ENCODE data around the gene TNIP3.

The TNIP3 gene

GRCh38 chr4:121119715-121120114 lies 44.4 kb downstream of the TNIP3 start:
- Histone ChIP-seq H3K4me1 (ENCODE audit: control insufficient read depth, insufficient read depth, low read length) (no peaks in the 10 kb centered on the region), H3K27ac (ENCODE audit: low read depth, low read length) (no peak overlapping the region), H3K4me3 (ENCODE audit: low read length) (no peak overlapping the region), H3K36me3 (ENCODE audit: control insufficient read depth, insufficient read depth, low read length) (no peaks in the 10 kb centered on the region), H3K27me3 (ENCODE audit: control insufficient read depth, insufficient read depth, low read length) (no peaks in the 10 kb centered on the region), H3K9ac (ENCODE audit: low read length) (no peak overlapping the region)

- Histone ChIP-seq H3K4me3 (ENCODE audit: low read length) (no peak overlapping the region), H3K9ac (ENCODE audit: low read length) (no peak overlapping the region), H3K27ac (ENCODE audit: low read depth, low read length) (no peak overlapping the region), H3K36me3 (ENCODE audit: control insufficient read depth, insufficient read depth, low read length) (no peaks in the 10 kb centered on the region), H3K4me1 (ENCODE audit: control insufficient read depth, insufficient read depth, low read length) (no peaks in the 10 kb centered on the region), H3K27me3 (ENCODE audit: control insufficient read depth, insufficient read depth, low read length) (no peaks in the 10 kb centered on the region)
These were observed 45.8 kb downstream of the TNIP3 start for GRCh38 chr4:121118344-121118743.

GRCh38 chr4:121114756-121115155 lies 49.4 kb downstream of the TNIP3 start:
- no peak overlapping the region for H3K27ac ChIP-seq (ENCODE audit: low read depth, low read length)
- no peak overlapping the region for H3K9ac ChIP-seq (ENCODE audit: low read length)
- H3K4me3 ChIP-seq (ENCODE audit: low read length): no peak overlapping the region
- no peaks in the 10 kb centered on the region for H3K36me3 ChIP-seq (ENCODE audit: control insufficient read depth, insufficient read depth, low read length)
- no peaks in the 10 kb centered on the region for H3K27me3 ChIP-seq (ENCODE audit: control insufficient read depth, insufficient read depth, low read length)
- H3K4me1 ChIP-seq (ENCODE audit: control insufficient read depth, insufficient read depth, low read length): no peaks in the 10 kb centered on the region

DNA sequence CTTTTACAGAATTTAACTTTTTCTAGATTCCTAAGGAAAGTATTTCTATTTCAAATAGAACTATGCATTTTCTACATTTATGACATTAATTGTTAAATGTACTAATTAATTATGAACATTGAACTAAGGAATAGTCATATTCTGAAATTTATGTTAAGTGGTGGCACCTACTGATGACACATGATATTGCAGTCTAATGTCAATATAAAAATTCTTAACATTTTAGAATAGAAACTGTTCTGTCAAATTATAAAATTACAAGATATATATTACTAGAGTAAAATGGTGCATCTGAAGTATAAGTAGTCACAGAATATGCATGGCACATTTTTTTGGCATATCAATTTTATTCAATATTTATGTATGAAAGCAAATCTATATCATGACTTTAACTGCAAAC lies 51.6 kb downstream of the TNIP3 start:
- no peaks in the 10 kb centered on the region for H3K27me3 ChIP-seq (ENCODE audit: control insufficient read depth, insufficient read depth, low read length)
- no peaks in the 10 kb centered on the region for H3K36me3 ChIP-seq (ENCODE audit: control insufficient read depth, insufficient read depth, low read length)

GRCh38 chr4:121108557-121108956 lies 55.6 kb downstream of the TNIP3 start:
- Histone ChIP-seq H3K4me1 (ENCODE audit: control insufficient read depth, insufficient read depth, low read length) (no peaks in the 10 kb centered on the region), H3K27ac (ENCODE audit: low read depth, low read length) (no peak overlapping the region), H3K36me3 (ENCODE audit: control insufficient read depth, insufficient read depth, low read length) (no peaks in the 10 kb centered on the region), H3K27me3 (ENCODE audit: control insufficient read depth, insufficient read depth, low read length) (no peaks in the 10 kb centered on the region), H3K9ac (ENCODE audit: low read length) (no peak overlapping the region), H3K4me3 (ENCODE audit: low read length) (no peak overlapping the region)

More for the DNA sequence above, 51.6 kb downstream of the TNIP3 start:
- no peak overlapping the region for H3K27ac ChIP-seq (ENCODE audit: low read depth, low read length)
- H3K9ac ChIP-seq (ENCODE audit: low read length): no peak overlapping the region
- H3K4me3 ChIP-seq (ENCODE audit: low read length): no peak overlapping the region
- no peaks in the 10 kb centered on the region for H3K4me1 ChIP-seq (ENCODE audit: control insufficient read depth, insufficient read depth, low read length)

DNA sequence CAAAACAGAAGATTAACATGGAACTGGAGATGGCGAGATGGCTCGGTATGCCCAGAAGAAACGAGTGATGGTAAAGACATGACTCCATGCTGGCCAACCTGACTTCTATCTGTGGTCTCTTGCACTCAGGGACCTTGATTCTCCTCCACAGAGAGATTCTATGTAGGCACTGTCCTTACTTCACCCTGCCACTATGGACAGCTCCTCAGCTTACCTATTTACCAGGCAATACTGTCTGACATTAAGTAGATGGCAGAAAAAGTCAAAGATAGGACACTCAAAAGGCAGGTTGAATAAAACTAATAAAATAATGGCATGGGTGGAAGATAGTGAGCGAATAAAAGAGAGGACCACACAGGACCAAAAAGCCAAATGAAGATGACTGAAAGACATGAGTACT lies 56.6 kb downstream of the TNIP3 start:
- Histone ChIP-seq H3K4me3 (ENCODE audit: low read length) (no peak overlapping the region), H3K27ac (ENCODE audit: low read depth, low read length) (no peak overlapping the region), H3K9ac (ENCODE audit: low read length) (no peak overlapping the region), H3K4me1 (ENCODE audit: control insufficient read depth, insufficient read depth, low read length) (no peaks in the 10 kb centered on the region), H3K36me3 (ENCODE audit: control insufficient read depth, insufficient read depth, low read length) (no peaks in the 10 kb centered on the region), H3K27me3 (ENCODE audit: control insufficient read depth, insufficient read depth, low read length) (no peaks in the 10 kb centered on the region)

- H3K27me3 ChIP-seq (ENCODE audit: control insufficient read depth, insufficient read depth, low read length): no peaks in the 10 kb centered on the region
- no peak overlapping the region for H3K9ac ChIP-seq (ENCODE audit: low read length)
- H3K4me1 ChIP-seq (ENCODE audit: control insufficient read depth, insufficient read depth, low read length): no peaks in the 10 kb centered on the region
- no peaks in the 10 kb centered on the region for H3K36me3 ChIP-seq (ENCODE audit: control insufficient read depth, insufficient read depth, low read length)
- no peak overlapping the region for H3K27ac ChIP-seq (ENCODE audit: low read depth, low read length)
- no peak overlapping the region for H3K4me3 ChIP-seq (ENCODE audit: low read length)
These were observed 63.9 kb downstream of the TNIP3 start for GRCh38 chr4:121100093-121100775.

- Histone ChIP-seq H3K4me3 (ENCODE audit: low read length) (no peak overlapping the region), H3K9ac (ENCODE audit: low read length) (no peak overlapping the region), H3K36me3 (ENCODE audit: control insufficient read depth, insufficient read depth, low read length) (no peaks in the 10 kb centered on the region), H3K27me3 (ENCODE audit: control insufficient read depth, insufficient read depth, low read length) (no peaks in the 10 kb centered on the region), H3K4me1 (ENCODE audit: control insufficient read depth, insufficient read depth, low read length) (no peaks in the 10 kb centered on the region), H3K27ac (ENCODE audit: low read depth, low read length) (no peak overlapping the region)
These were observed 65.9 kb downstream of the TNIP3 start for GRCh38 chr4:121098266-121098665.

DNA sequence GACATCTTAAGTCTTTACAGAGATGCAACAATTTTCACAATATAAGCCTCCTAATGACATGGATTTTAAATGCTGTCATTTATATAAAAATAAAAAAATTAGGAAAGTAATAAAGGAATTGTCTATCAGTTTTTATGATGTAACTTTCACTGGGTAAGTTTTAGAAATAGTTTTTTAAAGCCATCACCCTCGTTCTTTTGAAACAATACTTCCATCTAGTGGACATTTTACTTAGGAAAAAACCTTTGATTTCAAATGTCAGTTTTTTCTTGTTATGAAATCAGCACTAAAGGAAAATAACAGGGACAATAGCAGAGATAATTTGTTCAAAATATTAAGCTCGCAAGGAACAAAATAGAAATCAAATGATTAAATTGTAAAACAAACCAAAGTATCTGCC lies 67.5 kb downstream of the TNIP3 start:
- Histone ChIP-seq H3K4me3 (ENCODE audit: low read length) (no peak overlapping the region), H3K27me3 (ENCODE audit: control insufficient read depth, insufficient read depth, low read length) (no peaks in the 10 kb centered on the region), H3K36me3 (ENCODE audit: control insufficient read depth, insufficient read depth, low read length) (no peaks in the 10 kb centered on the region), H3K9ac (ENCODE audit: low read length) (no peak overlapping the region), H3K27ac (ENCODE audit: low read depth, low read length) (no peak overlapping the region), H3K4me1 (ENCODE audit: control insufficient read depth, insufficient read depth, low read length) (no peaks in the 10 kb centered on the region)

DNA sequence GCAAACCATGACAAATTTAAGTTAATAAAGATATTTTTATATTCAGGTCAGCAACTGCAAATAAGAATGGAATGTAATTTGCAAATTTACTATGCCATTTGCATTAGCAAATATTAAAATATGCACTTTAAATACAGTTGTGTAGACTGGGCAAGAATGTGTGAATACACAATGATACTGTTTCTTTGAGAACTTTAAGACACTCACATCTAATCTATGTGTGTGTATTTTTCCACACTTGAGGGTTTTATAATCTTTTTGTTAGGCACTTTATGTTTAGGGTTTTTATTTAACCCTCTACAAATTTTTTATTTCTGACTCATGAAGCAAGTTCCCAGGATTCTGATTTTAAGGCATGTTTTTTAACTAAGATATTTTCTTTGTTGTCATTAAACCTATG lies 67.9 kb downstream of the TNIP3 start:
- Histone ChIP-seq H3K36me3 (ENCODE audit: control insufficient read depth, insufficient read depth, low read length) (no peaks in the 10 kb centered on the region), H3K27me3 (ENCODE audit: control insufficient read depth, insufficient read depth, low read length) (no peaks in the 10 kb centered on the region), H3K4me3 (ENCODE audit: low read length) (no peak overlapping the region), H3K27ac (ENCODE audit: low read depth, low read length) (no peak overlapping the region), H3K4me1 (ENCODE audit: control insufficient read depth, insufficient read depth, low read length) (no peaks in the 10 kb centered on the region), H3K9ac (ENCODE audit: low read length) (no peak overlapping the region)

DNA sequence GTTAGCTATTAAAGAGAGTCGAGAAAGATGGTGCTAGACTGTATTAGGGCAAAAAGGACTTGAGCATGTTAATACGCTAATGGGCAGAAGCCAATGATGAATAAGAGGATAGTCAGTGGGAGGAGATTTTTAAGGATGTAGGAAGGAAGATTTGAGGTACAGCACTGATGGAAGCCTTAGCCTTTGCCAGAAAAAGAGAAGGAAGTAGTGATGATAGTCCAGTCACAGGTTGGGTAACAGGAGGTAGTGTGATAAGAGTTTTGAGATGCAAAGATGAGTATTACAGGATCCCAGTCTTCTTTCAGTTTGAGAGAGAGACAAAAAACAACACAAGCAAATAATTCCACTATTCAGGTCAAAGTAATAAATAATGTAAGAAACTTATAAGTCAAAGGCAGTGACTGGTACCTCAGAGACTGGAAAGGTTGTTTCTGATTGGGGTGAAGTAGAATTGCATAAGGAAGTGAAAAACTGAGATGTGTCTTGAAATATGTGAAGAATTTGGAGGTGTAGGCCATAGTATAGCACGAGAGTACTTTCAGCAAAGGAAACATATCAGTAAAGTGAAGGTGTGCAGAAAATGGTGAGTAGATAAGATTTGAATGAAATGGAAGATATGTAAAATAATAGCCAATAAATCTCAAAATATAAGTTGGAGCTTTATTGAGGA lies 69.7 kb downstream of the TNIP3 start:
- H3K27ac ChIP-seq (ENCODE audit: low read depth, low read length): no peak overlapping the region
- no peaks in the 10 kb centered on the region for H3K27me3 ChIP-seq (ENCODE audit: control insufficient read depth, insufficient read depth, low read length)
- no peaks in the 10 kb centered on the region for H3K36me3 ChIP-seq (ENCODE audit: control insufficient read depth, insufficient read depth, low read length)

DNA sequence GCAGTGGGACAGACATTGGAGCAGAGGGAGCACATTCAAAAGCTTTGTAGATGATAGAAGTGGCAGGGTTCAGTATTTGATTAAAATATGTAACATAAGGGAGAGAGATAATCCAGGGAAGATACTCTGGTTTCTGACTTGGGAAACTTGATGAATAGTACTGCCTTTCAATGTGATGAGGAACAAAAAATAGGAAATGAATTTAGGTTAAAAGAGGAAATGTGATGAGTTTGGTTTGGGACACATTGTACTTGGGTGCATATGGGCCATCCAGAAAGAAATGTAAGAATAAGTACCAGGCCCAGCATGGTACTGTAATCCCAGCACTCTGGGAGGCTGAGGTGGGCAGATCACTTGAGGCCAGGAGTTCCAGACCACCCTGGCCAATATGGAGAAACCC lies 70.9 kb downstream of the TNIP3 start:
- H3K9ac ChIP-seq (ENCODE audit: low read length): no peak overlapping the region
- H3K27ac ChIP-seq (ENCODE audit: low read depth, low read length): no peak overlapping the region
- H3K27me3 ChIP-seq (ENCODE audit: control insufficient read depth, insufficient read depth, low read length): no peaks in the 10 kb centered on the region
- H3K4me1 ChIP-seq (ENCODE audit: control insufficient read depth, insufficient read depth, low read length): no peaks in the 10 kb centered on the region
- H3K4me3 ChIP-seq (ENCODE audit: low read length): no peak overlapping the region
- no peaks in the 10 kb centered on the region for H3K36me3 ChIP-seq (ENCODE audit: control insufficient read depth, insufficient read depth, low read length)

More for the DNA sequence above, 69.7 kb downstream of the TNIP3 start:
- H3K4me3 ChIP-seq (ENCODE audit: low read length): no peak overlapping the region
- H3K4me1 ChIP-seq (ENCODE audit: control insufficient read depth, insufficient read depth, low read length): no peaks in the 10 kb centered on the region
- no peak overlapping the region for H3K9ac ChIP-seq (ENCODE audit: low read length)

- Histone ChIP-seq H3K4me3 (ENCODE audit: low read length) (no peak overlapping the region), H3K36me3 (ENCODE audit: control insufficient read depth, insufficient read depth, low read length) (no peaks in the 10 kb centered on the region), H3K4me1 (ENCODE audit: control insufficient read depth, insufficient read depth, low read length) (no peaks in the 10 kb centered on the region), H3K27ac (ENCODE audit: low read depth, low read length) (no peak overlapping the region), H3K27me3 (ENCODE audit: control insufficient read depth, insufficient read depth, low read length) (no peaks in the 10 kb centered on the region), H3K9ac (ENCODE audit: low read length) (no peak overlapping the region)
These were observed 72.2 kb downstream of the TNIP3 start for GRCh38 chr4:121091941-121092340.

Data from rectal smooth muscle tissue (tissue), 1 donor.